NCI-H526 (cell line): ENCODE results near the gene ERLEC1.
"Not testable (repeated sequence)": the region's sequence is repeated elsewhere in the genome, so short reads cannot be mapped to it uniquely, and the experiment has no call there.

Source experiments
- DNase-seq, 2 experiments: peaks; one replicate each; lab custom pipeline; 2025; lab: John Stamatoyannopoulos, UW

ERLEC1 gene, protein sequence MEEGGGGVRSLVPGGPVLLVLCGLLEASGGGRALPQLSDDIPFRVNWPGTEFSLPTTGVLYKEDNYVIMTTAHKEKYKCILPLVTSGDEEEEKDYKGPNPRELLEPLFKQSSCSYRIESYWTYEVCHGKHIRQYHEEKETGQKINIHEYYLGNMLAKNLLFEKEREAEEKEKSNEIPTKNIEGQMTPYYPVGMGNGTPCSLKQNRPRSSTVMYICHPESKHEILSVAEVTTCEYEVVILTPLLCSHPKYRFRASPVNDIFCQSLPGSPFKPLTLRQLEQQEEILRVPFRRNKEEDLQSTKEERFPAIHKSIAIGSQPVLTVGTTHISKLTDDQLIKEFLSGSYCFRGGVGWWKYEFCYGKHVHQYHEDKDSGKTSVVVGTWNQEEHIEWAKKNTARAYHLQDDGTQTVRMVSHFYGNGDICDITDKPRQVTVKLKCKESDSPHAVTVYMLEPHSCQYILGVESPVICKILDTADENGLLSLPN

DNA sequence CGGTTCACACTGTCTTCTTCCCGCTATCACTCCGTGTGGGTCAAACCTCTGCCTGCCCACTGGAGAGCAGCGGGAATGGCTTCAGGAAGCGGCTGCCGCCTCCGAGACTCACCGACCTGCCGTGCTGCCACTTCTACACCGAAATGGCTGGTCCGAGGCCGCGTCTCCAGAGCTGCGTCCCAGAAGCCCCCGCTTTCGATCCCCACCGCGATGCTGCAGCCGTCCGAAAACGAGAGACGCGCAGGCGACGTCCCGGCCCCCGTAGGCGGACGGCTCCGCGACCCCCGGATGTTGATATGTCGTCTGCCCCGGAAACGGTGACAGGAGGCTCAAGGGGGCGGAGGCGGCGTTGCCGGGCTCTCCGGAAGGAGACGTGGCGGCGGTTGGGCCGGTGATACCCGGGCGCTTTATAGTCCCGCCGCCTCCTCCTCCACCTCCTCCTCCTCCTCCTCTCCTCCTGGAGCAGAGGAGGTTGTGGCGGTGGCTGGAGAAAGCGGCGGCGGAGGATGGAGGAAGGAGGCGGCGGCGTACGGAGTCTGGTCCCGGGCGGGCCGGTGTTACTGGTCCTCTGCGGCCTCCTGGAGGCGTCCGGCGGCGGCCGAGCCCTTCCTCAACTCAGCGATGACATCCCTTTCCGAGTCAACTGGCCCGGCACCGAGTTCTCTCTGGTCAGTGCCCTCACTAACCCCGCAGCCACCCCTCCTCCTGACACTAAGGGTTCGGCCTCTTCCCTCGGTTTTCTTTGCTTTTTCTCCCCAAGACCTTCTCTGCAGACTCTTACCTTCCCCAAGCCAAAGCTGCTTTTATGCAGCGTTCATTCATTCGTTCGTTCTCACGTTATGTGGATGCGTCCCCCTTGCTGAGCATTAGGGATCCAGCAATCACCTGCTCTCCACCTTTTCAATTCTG, at the start of gene ERLEC1, which contains the start of gene ASB3:
ERLEC1 (plus strand) TSS at position 340 of the 909 bp plus-strand sequence; CDS start at position 507, 167 bp downstream.
ASB3 (minus strand) TSS at position 249 of the 909 bp plus-strand sequence. CDS start 21,381 bp downstream, outside the sequence.
- peak; percentile 84 to 96 for DNase-seq

DNA sequence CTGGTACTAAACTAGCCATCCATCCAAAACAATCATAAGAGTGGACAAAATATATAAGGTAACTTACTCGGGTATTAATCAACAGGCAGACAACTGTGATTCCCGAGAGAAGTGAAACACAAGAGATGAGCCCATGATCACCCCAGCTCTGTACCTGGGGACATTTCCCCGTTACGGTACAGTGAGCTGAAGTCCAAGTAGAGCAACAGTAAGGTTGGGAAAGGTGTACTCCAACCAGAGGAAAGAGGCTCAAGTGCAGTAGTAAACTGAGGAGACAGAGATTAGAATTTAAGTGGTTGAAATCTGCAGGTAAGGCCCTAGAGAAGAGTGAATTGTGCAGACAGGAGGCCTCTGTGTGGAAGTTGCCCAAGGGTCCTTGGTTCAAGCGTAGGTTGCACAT, 49.8 kb upstream of the ERLEC1 start:
- no peak for DNase-seq

DNA sequence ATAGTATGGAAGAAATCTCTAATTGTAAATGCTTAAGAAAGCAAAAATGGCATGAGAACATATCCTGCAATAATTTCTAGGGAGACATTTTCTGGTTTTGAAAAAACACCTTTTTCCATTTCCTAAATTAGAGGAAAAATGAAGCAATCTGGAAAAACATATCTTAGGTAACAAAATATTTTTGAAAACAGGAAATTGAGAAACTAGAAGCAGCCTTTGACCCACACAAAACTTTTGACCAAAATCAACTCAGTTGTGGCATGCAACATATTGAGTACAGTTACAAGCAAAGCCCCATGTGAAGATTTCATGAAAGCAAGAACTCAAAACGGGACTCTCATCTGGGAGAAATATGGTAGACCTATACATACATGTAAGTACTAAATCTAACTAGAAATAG, 47.8 kb upstream of the ERLEC1 start:
- no peak for DNase-seq

DNA sequence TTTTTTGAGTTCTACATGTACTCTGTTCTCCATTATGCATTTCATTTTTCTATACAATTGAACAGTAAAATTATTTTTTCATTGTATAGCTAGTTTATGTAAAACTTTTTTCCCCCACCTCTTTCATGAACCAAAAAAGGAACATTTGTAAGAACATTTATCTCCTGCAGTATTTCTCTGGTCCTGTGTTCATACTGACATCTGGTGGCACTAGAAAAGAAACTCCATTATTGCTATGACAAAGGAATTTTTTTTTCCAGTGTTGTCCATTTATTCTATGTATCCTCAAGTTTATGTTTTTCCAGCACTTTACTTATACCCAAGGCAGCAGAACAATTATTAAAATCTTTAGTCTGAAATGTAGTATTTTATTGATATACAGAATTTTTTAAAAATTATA, 46.7 kb upstream of the ERLEC1 start:
- DNase-seq: peak in 1 of 2 experiments; percentile 53

DNA sequence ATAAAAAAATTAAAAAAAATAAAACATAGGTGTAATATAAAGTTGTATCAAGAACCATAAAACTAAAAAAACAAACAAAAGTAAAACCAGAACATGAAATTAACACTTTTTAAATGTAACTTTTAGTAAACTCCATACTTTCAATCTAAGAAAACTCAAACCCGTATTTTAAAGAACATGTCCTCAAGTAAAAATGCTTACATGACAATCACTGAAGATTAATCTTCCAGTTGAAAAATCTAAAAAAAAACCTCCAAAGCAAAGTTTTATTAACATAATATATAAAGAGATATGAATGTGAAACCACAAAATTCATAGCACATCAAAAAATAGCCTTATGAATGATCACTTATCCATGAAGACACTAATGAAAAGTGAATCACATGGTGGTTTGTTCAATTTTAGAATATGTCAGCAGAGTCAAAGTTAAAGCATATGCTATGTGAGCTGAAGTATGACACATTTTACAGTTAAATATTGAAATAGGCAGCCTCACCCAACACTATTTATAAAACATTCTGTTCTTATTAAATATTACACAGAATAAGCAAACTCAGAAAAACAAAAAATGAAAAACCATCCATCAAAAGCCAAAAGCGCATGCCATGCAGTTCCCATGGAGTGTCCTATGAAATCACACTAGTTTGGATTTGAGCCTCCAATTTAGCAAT, 42.3 kb upstream of the ERLEC1 start:
- no peak for DNase-seq

DNA sequence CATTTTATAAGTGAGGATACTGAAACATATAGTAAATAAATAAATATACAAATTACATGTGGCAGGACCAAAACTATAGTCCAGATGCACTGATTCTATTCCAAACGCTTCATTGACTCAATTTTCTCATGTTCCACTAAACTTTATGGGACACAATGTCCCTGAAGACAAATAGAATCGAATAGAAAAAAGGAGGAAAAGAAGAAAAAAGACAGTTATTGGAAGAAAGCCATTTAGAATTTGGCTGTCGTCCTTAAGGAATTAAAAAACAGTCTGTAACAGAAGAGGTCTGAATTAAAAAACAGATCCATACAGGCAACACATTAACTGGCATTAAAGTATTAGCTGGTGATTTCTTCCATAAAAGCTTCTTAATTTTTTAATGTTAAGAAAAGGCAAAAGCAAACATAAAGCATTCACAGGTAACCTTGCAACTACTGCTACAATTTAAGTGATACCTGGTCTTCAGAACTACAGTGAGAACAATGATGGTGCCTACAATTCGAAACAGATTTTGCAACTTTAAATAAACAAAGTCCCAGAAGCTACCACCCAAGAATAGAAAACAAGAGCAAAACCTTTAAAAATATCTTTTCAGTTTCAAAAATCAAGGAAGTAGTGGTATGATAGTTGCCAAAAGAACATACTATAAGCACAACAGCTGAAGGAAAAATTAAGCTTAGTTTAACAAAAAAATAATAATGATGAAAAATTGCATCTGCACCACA, 36.6 kb upstream of the ERLEC1 start:
- no peak for DNase-seq

DNA sequence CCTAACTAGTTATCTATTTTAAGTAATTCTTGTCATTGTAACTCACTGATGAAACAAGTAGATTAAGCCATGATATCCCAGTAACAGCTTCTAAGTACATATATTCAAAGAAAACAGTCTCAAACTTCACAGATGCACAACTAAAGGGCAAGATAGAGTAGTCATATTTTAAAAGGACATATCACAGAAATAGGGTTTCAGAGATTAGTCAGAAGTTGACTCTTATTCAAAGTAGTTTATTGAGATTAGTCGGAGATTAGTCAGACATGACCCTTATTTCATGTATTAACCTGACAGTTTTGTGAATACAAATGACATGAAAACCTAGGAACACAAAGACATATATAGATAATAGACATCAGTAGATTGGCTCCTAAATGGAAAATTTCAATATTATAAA, 35.1 kb upstream of the ERLEC1 start:
- DNase-seq: no peak

DNA sequence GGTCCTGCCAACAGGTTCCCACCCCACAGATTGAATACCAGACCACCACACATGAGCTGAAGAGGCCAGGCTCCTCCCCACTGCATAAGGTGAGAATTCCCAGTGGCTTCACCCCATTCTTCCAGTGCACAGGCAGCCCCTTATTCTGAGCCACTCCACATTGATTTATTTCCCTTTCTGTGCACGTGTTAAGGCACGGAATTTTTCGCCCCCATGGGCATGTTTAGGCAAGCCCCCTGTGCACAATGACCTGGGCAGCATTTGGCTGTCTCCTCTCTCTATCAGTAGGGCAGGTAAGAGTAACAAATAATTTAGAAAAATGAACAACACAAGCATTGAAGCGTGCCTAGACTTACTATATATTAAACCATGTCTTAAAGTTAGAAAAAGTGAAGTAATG, 34.5 kb upstream of the ERLEC1 start:
- no peak for DNase-seq

DNA sequence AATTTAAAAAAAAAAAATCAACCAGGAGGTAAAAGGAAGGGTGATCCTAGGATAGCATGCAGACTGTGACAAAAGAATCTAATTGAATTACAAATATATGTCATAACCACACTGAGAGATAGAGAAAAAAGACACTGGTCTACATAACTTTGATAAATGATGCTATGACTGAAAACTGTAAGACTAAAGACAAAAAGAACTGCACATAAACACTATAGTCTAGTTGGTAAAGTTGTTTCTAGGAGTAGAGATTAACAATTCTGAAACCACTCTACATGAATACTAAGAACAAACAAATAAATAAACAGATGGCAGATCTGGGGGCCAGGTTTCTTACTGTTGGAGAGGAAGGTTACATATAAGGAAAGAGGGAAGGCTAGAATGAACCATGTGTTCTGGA, 33.8 kb upstream of the ERLEC1 start:
- no peak for DNase-seq

DNA sequence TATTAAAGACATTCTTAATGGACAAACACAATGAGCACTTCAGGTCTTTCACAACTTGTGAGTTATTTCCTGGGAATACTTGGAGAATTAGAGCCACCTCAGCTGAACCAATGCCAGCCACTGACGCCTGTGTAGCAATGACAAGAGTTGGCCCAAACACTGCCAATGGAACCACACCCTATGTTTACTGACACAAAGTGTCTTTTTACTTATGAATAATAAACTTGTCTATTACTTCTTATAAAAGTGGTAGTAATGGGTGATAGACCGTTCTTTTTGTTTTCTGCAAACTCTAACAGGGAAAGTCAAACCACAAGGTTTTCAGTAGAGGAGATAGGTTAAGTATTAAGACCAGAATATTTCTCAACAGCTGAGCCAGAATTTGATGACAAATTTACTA, 31.7 kb upstream of the ERLEC1 start:
- DNase-seq: no peak

DNA sequence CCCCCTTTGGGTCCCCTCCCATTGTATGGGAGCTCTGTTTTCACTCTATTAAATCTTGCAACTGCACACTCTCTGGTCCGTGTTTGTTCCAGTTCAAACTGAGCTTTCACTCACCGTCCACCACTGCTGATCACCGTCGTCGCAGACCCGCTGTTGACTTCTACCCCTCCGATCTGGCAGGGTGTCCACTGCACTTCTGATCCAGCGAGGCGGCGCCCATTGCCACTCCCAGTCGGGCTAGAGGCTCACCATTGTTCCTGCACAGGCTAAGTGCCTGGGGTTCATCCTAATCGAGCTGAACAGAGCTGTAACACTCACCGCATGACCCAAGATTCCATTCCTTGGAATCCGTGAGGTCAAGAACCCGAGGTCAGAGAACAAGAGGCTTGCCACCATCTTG, 30.2 kb upstream of the ERLEC1 start:
- DNase-seq: no peak

DNA sequence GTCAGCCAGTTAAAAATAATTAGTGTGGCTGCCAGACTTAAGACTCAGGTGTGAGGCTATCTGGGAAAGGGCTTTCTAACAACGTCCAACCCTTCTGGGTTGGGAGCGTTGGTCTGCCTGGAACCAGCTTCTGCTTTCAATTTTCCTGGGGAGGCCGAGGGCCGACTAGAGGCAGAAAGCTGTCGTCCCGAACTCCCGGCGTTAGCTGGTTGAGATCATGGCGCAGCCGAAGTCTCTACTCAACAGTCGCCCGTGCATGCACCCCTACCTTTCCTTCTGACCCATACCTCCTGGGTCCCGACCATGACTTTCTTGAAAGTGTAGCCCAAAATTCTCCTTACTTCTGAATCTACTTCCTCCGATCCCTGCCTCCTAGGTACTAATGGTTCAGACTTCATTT, 29.6 kb upstream of the ERLEC1 start:
- DNase-seq: not testable (repeated sequence)

DNA sequence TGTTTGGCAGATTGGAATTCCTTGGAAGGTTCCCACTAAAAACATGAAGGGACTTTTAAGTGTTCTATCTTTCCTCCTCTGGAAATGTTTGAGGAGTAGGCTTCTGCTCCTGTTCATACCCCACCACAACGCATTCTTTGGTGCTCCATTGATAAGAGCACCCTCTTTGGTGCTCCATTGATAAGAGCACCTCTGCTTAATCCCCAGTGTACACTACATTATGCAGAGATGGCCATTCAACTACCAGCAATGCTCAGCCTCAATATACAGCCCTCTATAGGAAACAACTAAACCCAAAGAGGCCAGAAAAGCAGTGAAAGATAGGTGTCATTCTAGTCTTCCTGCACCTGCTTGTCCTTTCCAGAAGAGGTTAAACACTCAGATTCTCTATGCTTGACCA, 21.1 kb upstream of the ERLEC1 start:
- no peak for DNase-seq

DNA sequence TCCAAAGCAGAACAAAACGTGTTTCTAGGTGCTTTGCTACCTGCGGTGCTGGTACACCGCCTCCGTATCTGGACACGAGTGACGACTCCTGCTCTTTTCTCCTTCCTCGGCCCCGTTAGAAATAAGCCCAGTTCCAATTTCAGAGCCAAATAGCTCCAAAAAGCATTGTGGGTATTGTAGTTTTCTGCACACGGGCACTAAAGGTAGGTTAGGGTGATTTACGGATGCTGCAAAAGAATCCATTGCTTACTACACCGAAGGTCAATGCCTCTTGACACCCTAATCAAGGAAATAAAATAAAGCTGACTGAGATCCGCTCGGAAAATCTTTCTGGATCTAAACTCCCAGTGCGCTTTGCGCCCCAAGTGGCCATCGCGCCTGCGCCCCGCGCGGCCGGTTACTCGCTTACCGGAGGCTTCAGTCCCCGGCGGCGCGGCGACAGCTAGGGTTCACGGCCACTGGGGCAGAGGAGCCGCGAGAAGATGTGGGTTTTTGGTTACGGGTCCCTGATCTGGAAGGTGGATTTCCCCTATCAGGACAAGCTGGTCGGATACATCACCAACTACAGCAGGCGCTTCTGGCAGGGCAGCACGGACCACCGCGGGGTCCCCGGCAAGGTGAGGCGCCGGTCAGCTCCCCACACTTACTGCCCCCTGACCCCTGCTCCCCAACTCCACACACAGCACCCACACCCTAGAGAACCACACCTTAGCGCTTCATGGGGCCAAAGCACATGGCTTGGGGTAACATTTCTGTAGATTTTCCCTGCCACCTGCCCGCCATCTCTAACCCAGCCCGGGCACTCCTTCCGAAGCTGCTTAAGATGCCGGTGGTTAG, 19.2 kb upstream of the ERLEC1 start, which contains the start of gene CHAC2:
CHAC2 (plus strand) TSS at position 400 of the 837 bp plus-strand sequence; CDS start at position 483, 83 bp downstream.
- DNase-seq: peak; percentile 85 to 89

DNA sequence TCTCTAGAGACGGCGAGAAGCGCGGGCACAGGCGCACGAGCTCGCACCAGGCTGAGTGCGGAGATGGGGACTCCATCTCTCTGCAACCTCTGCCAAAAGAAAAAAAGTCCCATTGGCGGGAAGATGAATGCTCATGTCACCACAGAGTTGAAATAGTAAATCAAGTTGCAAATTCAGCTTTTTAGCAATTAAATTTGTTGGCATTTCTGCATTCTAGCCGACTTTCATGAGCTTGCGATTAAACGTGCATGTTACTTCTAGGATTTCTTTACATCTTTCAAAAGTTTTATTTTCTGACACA, 18.7 kb upstream of the ERLEC1 start:
- DNase-seq: peak; percentile 10 to 61

DNA sequence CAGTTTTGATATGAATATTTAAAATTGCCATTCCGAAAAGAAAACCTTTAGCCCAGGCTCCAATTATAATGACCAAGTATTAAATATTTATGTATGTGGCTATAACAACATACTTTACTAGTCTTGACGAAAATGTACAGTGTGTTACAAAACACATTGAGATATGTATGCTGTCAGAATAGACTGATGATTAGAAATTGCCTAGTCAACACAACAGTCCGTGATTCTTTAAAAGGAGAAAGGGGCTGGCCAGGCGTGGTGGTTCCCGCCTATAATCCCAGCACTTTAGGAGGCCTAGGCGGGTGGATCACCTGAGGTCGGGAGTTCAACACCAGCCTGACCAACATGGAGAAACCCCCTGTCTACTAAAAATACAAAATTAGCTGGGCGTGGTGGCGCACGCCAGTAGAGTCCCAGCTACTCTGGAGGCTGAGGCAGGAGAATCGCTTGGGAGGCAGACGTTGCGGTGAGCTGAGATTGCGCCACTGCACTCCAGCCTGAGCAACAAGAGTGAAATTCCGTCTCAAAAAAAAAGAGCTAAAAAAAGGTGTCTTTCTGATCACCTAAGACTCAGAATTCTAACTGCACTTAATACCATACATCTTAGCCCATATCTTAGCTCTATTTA, 17.4 kb upstream of the ERLEC1 start:
- DNase-seq: no peak

DNA sequence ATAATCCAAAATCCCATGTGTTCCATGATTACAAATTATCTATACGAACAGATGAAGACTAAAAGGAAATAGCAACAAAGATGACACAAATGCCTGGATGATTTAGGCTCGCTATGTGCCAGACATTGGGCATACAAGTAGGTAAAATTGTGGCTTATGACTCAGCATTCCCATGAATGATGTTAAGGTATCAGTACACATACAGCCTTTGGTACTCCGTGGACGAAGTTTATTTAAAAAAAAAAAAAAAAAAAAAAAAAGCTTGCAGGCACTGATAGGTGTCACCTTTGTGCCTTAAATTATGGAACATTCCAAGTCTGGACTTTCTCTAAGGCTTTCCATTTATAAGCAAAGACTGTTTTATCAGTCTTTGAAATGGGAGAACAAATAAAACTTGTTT, 16.6 kb upstream of the ERLEC1 start:
- no peak for DNase-seq

DNA sequence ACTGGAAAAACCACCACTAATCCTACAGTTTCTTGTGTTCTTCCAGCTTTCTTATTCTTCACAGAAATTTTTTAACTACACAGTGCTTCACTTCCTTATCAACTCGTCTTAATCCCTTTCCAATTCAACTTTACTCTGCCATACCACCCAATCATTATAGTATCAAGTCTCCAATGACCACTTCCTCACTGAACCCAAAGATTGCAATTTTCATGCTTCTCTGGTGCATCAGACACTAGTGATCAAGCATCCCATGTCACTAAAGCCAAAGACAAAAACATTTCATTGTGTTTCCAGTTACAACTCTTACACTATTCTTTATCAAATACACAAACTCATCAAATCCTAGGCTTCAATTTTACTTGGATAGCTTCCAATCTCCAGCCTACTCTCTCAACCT, 9.7 kb upstream of the ERLEC1 start:
- DNase-seq: no peak

DNA sequence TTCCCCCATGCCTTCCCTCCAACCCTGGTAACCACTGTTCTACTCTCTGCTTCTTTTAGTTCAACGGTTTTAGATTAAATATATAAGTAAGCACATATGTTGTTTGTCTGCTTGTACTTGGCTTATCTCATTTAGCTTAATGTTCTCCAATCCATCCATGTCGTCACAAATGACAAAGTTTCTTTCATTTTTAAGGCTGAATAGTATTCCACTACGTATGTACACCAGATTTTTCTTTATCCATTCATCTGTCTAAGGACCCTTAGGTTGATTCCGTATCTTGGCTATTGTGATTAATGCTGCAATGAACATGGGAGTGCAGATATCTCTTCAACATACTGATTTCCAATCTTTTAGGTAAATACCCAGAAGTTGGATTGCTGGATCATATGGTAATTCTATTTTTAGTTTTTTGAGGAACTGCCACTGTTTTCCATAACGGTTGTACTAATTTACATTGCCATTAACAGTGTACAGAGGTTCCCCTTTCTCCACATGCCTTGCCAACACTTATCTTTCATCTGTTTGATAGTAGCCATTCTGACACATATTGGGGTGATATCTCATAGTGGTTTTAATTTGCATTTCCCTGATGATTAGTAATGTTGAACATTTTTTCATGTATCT, 8.2 kb upstream of the ERLEC1 start:
- DNase-seq: no peak

DNA sequence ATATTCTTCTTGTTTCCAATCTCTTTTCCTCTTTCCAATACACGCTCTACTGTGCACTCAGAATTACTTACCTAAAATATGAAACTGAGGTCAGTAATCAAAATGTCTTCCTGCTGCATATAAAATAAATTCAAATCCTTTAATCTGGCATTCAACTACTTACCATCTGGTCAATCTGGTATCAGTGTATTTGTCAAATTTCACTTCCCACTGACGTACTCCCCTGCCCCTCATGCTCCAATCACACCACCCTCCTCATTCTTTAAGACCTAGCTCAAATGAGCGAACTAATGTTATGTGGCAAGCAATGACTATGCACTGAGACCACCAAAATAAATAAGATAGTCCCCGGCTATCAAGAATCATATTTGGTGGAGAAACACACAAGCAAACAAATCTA, 6.8 kb upstream of the ERLEC1 start:
- no peak for DNase-seq
